HG03039 (cell line): ENCODE results near the gene MYO10.
"Not testable (repeated sequence)": the region's sequence is repeated elsewhere in the genome, so short reads cannot be mapped to it uniquely, and the experiment has no call there.

Experiments
- ATAC-seq: cut with Tn5 transposase; IDR thresholded peaks from one replicate; pipeline ENCODE4 v1.9.1; 2021; ENCODE audit warnings: mild to moderate bottlenecking, moderate library complexity; ENCODE audit not compliant: unreplicated experiment

Gene MYO10

DNA sequence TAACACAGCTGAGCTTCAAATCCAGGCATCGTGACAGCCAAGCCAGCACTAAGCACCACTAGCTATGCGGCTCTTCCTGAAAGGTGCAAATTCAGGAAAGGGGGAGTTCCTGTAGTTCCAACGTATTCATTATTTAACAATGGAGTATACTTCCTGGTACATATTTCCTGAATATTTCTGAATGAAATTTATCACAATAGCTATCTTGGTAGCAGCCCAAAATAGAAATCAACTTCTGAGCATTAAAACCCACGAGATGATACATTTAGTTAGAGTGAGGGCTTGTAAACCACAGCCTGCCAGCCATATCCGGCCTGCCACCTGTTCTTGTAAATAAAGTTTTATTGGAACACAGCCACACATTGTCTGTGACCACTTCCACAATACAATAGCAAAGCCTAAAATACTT is 209.5 kb downstream of the MYO10 start:
- ATAC-seq, result no peak

GRCh38 chr5:16725575-16725974 is 210.5 kb downstream of the MYO10 start:
- ATAC-seq, result no peak

DNA sequence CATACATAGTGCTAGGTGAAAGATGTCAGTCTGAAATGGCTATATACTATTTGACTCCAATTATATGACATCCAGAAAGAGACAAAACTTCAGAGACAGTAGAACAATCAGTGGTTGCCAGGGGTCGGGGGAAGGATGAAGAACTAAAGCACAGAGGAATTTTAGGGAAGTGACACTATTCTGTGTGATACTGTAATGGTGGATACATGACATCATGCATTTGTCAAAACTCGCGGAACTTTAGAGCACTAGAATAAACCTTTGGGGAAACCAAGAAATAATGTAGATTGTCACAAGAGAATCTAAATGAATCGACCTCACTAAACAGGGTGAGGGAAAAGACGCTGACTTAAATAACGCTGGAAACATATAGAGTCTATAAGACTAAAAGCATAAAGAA is 212.3 kb downstream of the MYO10 start:
- no peak for ATAC-seq

DNA sequence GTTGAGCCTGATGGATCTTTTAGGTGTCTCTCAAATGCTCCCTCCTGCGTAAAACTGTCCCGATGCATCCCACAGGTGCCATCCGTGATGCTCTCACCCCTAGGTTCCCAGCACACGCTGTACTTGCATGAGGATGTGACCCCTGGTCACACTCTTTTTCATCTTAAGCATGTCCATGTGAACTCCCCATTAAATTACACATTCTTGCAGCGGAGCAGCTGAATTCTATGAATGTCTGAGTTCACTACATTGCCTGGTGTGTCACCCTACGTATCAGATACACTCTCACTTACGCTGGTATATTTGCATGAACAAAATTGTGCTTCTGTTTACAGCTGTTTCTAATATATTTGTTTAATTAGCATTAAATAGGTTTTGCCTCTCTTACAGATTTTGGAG is 214.0 kb downstream of the MYO10 start:
- ATAC-seq, result no peak

DNA sequence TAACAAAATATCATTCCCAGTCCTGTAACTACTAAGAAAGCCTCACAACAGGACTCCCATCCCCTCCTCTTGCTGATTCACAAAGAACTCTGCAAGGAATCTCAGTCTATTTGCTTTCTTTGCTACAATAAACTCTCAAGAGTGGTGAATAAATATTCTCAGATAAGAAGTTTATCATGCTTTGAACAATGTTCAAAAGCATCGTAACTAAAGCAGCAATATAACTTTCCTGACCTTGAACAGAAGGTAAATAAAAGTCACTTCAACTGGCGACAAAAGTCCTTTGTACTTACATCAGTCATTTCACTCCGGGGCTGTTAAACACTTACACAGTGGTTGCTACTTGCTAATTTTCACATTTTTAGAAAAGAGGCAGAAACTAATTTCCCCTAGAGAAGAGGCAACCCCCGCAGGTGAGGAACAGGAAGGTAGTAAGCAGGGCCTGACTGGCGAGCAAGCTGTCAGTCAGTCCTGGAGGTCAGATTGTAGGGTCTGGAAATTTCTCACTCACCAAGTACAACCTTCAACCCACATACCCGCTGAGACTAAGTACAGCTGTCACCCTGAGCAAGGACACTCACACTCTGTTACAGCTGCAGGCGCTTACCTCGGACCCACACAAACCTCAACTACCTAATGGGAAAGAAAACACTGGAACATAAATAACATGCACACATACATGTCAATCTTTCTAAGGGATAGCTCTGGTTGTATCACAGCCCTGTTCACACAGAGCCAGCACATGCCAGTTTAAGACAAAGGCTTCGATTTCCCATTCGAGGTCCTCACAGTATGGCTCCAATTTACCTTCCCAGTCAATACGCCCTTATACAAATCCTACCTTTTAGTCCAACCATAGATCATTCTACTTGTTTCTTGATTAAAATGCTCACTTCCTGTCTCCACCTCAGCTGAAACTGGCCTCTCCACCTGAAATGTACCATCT is 214.7 kb downstream of the MYO10 start:
- ATAC-seq, result no peak

DNA sequence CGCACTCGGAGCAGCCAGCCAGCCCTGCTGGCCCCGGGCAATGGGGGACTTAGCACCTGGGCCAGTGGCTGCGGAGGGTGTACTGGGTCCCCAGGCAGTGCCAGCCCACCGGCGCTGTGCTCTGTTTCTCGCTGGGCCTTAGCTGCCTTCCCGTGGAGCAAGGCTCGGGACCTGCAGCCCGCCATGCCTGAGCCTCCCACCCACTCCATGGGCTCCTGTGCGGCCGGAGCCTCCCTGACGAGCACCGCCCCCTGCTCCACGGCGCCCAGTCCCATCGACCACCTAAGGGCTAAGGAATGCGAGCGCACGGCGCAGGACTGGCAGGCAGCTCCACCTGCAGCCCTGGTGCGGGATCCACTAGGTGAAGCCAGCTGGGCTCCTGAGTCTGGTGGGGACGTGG is 218.1 kb downstream of the MYO10 start:
- not testable (repeated sequence) for ATAC-seq

DNA sequence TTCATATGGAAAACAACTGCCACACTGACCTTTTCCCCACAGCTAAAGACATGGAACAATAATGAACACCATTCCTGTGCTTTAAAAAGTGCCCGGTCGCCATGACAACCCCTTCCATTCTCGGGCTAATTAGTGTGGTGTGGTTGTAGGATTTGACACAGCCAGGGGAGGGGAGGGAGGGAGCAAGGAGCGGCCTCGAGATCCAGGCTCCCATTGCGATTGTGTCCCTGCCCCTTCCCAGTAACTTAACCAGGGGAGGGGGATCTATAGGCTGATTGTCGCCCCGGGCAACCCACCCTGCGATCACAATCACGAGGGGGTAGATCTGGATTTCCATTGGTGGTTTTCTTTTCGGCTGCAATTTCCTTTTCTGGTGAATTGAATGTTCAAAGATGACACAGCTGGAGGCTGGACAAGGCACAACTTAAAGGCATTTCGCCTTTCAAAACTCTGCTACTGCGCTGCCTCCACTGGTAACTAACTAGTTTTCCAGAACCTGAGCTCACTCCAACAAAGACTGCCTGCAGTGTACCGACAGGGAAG is 222.6 kb downstream of the MYO10 start:
- no peak for ATAC-seq

- no peak for ATAC-seq
Measured at GRCh38 chr5:16712620-16713019, 223.5 kb downstream of the MYO10 start.

DNA sequence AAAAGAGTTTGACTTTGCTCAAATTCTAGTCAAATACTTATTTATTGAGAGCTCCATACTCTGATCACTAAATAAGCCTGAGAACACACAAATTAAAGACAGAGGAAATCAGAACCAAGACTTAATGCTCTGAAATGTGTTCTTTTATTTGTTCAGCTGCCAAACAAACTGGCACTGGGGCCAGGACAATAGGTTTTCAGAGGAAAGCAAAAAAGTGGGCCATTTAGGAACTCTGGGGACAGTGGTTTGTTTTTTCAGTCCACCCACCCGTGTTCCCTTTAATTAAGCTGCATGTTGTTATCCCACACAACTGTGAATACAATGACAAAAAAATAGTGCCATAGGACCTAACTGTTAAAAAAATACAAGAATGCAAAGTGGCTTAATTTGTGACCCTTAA is 223.9 kb downstream of the MYO10 start:
- ATAC-seq, result no peak

DNA sequence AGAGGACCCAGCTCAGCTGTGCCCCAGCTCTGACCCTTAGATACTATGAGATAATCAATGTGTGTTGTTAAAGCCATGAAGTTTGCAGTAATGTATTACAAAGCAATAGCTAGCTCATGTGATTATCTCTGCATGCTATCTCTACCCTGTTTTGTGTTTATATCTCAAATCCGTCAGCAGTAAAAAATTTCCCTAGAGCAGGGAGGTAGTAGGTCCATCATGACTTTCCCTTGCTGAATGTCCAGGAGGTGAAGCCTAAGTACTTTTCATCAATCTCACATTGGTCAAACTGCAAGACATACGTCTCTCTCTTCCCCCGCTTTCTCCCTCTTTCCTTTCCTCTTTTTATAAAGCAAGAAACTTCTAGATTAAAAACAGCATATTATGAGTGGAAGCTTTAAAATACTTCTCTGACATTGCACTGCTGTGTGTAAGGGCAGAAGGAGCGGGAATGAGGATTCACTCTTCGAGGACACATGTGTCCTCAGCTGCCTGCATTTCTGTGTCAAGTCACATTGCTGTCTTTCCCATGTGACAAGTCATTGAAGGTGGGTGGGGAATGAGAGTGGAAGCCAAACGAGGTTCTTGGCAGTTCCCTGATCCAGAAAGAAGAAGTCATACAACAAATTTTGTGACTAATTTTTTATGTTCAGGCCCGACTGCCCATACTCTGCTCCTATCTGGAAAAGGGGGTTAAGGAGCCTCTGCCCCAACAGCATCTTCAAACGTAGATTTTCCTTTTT is 226.2 kb downstream of the MYO10 start:
- ATAC-seq, result no peak

DNA sequence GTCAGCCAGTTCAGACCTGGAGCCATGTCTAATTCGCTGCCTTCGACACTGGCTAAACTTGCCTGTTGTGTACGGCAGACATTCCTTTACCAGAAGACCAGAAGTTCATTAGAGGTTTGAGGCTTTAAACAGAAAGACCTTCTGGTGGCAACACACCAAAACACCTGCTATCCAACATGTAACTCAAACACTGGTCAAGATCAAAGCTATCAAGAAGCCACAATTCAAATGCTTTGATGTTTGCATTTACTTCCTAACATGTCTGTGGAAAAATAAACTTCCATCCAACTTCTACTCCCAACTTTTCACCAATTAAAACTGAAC is 228.3 kb downstream of the MYO10 start:
- no peak for ATAC-seq

- ATAC-seq, result no peak
Measured at GRCh38 chr5:16707168-16707868, 228.8 kb downstream of the MYO10 start.

DNA sequence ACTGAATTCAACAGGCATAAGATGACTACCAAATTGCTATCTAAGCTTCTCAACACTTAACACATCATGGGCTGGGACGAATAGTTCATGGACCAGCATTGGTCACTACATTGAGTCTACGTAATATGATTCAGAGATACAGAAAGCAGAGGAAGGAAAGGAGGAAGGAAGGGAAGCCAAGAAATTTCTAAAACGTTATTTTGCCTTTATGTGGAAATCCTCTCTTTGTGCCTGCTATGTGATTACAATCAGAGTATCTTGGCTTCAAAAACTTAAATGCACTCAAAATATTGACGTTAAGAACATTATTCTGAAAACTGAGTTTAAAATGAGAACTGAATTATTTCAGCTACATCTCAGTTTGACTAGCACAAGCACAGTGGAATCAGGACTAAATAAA is 231.1 kb downstream of the MYO10 start:
- ATAC-seq, result no peak

- no peak for ATAC-seq
Measured at GRCh38 chr5:16702964-16703363, 233.1 kb downstream of the MYO10 start.

DNA sequence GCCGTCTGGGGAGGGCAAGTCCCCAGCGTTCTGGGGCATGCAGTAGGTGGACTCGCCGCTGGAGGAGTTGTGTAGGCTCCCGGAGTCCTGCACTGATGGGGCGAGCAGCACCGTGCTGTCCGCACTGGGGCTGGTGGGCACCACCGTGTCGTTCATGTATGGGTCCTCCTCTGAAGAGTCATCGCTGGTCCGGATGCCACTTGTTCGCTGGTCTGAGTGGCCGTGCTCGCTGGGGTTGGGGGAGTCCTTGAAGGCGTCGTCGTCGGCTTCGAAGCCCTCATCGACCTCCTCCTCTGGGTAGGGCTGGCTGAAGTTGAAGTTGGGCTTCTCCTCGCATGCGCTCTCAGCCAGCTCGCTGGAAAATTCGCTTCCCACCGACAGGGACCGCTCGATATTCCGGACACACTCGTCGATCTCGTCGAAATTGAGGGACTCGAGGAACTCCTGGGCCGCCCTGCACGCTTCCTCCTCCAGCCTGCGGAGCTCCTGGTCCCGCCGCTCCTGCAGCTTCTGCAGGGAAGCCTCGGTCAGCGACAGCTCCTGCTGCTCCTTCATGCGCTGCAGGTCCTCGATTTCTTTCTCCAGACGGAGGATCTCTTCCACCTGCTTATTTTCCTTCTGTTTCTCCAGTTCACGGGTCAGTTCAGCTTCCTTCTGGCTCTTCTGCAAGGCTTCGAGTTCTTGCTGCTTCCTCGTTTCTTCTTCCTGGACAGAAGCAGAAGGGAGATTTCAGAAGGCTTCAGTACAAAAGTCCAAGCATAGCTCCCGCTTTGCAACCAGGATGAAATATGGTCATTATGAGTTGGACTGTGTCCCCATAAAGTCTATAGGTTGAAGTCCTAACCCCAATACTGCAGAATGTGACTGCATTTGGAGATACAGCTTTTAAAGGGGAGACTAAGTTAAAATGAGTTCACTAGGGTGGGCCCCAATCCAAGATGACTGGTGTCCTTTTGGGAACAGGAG is 234.7 kb downstream of the MYO10 start:
- ATAC-seq, result no peak

GRCh38 chr5:16700081-16700480 is 236.0 kb downstream of the MYO10 start:
- no peak for ATAC-seq

- no peak for ATAC-seq
Measured at GRCh38 chr5:16695779-16696178, 240.3 kb downstream of the MYO10 start.

- ATAC-seq, result no peak
Measured at GRCh38 chr5:16693879-16694278, 242.2 kb downstream of the MYO10 start.

DNA sequence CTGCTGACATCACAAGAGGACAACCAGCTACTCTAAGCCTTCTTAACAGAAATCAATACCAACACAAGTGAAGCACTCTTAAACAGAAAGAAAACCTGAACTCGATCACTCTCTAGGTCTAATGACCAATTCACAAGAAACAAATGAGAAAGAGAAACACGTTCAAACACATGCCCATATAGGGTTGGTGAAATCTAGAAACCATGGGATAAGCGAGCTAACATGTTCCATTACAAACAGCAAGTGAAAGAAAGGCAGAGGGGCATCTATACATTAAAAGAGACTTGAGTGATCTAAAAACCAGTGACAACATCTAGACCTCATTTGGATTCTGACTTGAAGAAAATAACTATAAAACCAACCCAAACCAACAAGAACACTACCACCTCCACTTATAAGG is 244.4 kb downstream of the MYO10 start:
- no peak for ATAC-seq

DNA sequence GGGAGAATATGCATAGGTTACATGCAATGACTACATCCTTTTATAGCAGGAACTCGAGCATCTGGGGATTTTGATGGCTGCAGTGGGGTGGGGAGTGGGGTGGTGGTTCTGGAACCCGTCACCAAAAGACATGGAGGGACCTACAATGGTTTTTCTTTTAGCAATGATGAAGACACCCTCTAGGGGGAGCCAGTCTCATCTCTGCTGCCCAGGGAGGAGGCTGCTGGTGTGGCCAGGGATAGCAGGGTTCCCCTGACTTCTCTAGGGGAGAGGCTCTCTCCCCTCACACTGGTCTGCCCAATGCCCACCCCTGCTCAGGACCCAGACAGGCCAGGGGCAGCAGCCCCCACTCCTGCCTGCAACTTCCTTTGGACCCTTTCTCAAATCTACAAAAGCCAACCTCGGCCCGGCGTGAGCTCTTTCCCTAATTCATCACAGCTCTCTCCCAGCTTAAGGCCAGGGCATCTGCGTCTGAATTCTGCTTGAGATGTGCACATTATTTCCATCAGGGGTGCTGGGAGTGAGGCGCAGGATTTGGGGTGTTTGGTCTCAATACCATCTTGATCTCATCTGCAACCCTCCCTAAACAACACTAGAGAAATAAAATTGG is 245.7 kb downstream of the MYO10 start:
- ATAC-seq, result peak; percentile 90
